IMR-90 (cell line): ENCODE results near the gene OXNAD1. TPM values are rescaled to one million over a fixed set of nuclear protein-coding genes. Genes with fewer than 3 reads are reported as not detected.

Experiments
- ATAC-seq: fragments of 200-7000 bp; cut with Tn5 transposase; 2 replicates; pipeline ENCODE4 v1.9.1; 2020; ENCODE audit warnings: low read depth, mild to moderate bottlenecking, moderate library complexity
- BruUV-seq: library from RNA; stranded (reverse); fragments of 400-500 nt; replicated peaks from 2 replicates; lab custom pipeline; 2021; lab: Mats Ljungman, UMichigan
- CTCF ChIA-PET: fragments of 300-600 bp; formaldehyde crosslinking; extraction: SDS; loops from one replicate; lab custom pipeline; 2021; ENCODE audit warnings: antibody characterized with exemption; lab: Yijun Ruan, JAX
- POLR2A ChIA-PET: fragments of 300-600 bp; sonication (Branson Sonifier 250); formaldehyde crosslinking; loops from one replicate; lab custom pipeline; 2022; ENCODE audit warnings: antibody characterized with exemption; ENCODE audit not compliant: unreplicated experiment; lab: Charles Lee
- DNase-seq: peaks from one replicate; pipeline ENCODE4 v3.0.0; 2013
- H2AFZ ChIP-seq: replicated peaks from 2 replicates; pipeline ENCODE3; 2013; ENCODE audit warnings: low read length, mild to moderate bottlenecking; ENCODE audit not compliant: poor library complexity
- H2AK5ac ChIP-seq: 2 replicates; pipeline ENCODE4 v1.6.1; 2013; ENCODE audit warnings: low read depth, low read length, inconsistent platforms
- H2AK9ac ChIP-seq: replicated peaks from 2 replicates; pipeline ENCODE3; 2013; ENCODE audit warnings: mild to moderate bottlenecking, low read depth, low read length, moderate library complexity; ENCODE audit not compliant: poor library complexity
- H2BK120ac ChIP-seq: 2 replicates; pipeline ENCODE4 v1.6.1; 2013; ENCODE audit warnings: low read depth, low read length, inconsistent platforms
- H2BK15ac ChIP-seq: 3 replicates; pipeline ENCODE4 v1.6.1; 2013; ENCODE audit warnings: low read depth, low read length, inconsistent platforms
- H2BK20ac ChIP-seq: 2 replicates; pipeline ENCODE4 v1.6.1; 2013; ENCODE audit warnings: low read depth, mild to moderate bottlenecking, inconsistent platforms, low read length, moderate library complexity
- H2BK5ac ChIP-seq: 2 replicates; pipeline ENCODE4 v1.6.1; 2013; ENCODE audit warnings: mild to moderate bottlenecking, low read depth, low read length, inconsistent platforms; ENCODE audit not compliant: poor library complexity, severe bottlenecking
- H3K14ac ChIP-seq: replicated peaks from 2 replicates; pipeline ENCODE4 v1.6.1; 2013; ENCODE audit warnings: low read depth, low read length, inconsistent platforms
- H3K18ac ChIP-seq: 2 replicates; pipeline ENCODE4 v1.6.1; 2013; ENCODE audit warnings: low read depth, low read length, control low read depth
- H3K23ac ChIP-seq: 2 replicates; pipeline ENCODE4 v1.6.1; 2013; ENCODE audit warnings: low read depth, low read length, inconsistent platforms
- H3K27ac ChIP-seq: 2 replicates; pipeline ENCODE4 v1.5.1; 2013; ENCODE audit warnings: mild to moderate bottlenecking, control low read depth, low read length; ENCODE audit not compliant: insufficient read depth
- H3K27me3 ChIP-seq: 2 replicates; pipeline ENCODE4 v1.6.1; 2013; ENCODE audit warnings: low read length; ENCODE audit not compliant: control insufficient read depth, insufficient read depth
- H3K36me3 ChIP-seq: 2 replicates; pipeline ENCODE4 v1.6.1; 2013; ENCODE audit warnings: low read length, mixed read lengths; ENCODE audit not compliant: control insufficient read depth, insufficient read depth
- H3K4ac ChIP-seq: 2 replicates; pipeline ENCODE4 v1.6.1; 2013; ENCODE audit warnings: low read depth, low read length, inconsistent platforms
- H3K4me1 ChIP-seq: 2 replicates; pipeline ENCODE4 v1.6.1; 2013; ENCODE audit warnings: low read length, mixed read lengths; ENCODE audit not compliant: control insufficient read depth, insufficient read depth
- H3K4me2 ChIP-seq: 2 replicates; pipeline ENCODE4 v1.6.1; 2013; ENCODE audit warnings: low read depth, mild to moderate bottlenecking, control low read depth, low read length, moderate library complexity
- H3K4me3 ChIP-seq: 2 replicates; pipeline ENCODE4 v1.5.1; 2013; ENCODE audit warnings: low read depth, mild to moderate bottlenecking, control low read depth, low read length, moderate library complexity; ENCODE audit not compliant: insufficient read depth
- H3K56ac ChIP-seq: 2 replicates; pipeline ENCODE4 v1.6.1; 2013; ENCODE audit warnings: low read length, inconsistent platforms; ENCODE audit not compliant: insufficient read depth; ENCODE audit errors: extremely low read depth
- H3K79me1 ChIP-seq, 2 experiments: 2 replicates each; pipeline ENCODE4 v1.6.1; 2013; ENCODE audit warnings: low read length in 2 of 2, inconsistent platforms in 1 of 2, low read depth in 1 of 2
- H3K9ac ChIP-seq: 2 replicates; pipeline ENCODE4 v1.6.1; 2013; ENCODE audit warnings: low read depth, low read length, control low read depth
- H3K9me1 ChIP-seq: 2 replicates; pipeline ENCODE4 v1.6.1; 2013; ENCODE audit warnings: low read length, inconsistent platforms; ENCODE audit not compliant: insufficient read depth
- H3K9me3 ChIP-seq: 2 replicates; pipeline ENCODE4 v1.6.1; 2013; ENCODE audit warnings: low read length; ENCODE audit not compliant: control insufficient read depth, insufficient read depth
- H4K20me1 ChIP-seq: 2 replicates; pipeline ENCODE4 v1.6.1; 2013; ENCODE audit warnings: low read length, inconsistent platforms; ENCODE audit not compliant: insufficient read depth
- H4K5ac ChIP-seq: 2 replicates; pipeline ENCODE4 v1.6.1; 2013; ENCODE audit warnings: mild to moderate bottlenecking, low read depth, low read length, control low read depth
- H4K8ac ChIP-seq, 2 experiments: 2 replicates each; pipeline ENCODE4 v1.6.1; 2013; ENCODE audit warnings: low read depth in 2 of 2, low read length in 2 of 2, control low read depth in 1 of 2, inconsistent platforms in 1 of 2
- H4K91ac ChIP-seq: 2 replicates; pipeline ENCODE4 v1.6.1; 2013; ENCODE audit warnings: low read depth, low read length, inconsistent platforms; ENCODE audit not compliant: insufficient read depth
- BHLHE40 ChIP-seq: fragments of 150-350 bp; IDR thresholded peaks from 2 replicates; pipeline ENCODE4 v1.6.1; 2016; ENCODE audit warnings: mild to moderate bottlenecking, low read depth, low read length
- CEBPB ChIP-seq: IDR thresholded peaks from 2 replicates; pipeline ENCODE4 v1.6.1; 2012; ENCODE audit warnings: low read depth, low read length, improper control_type of control experiment
- CHD1 ChIP-seq: IDR thresholded peaks from 2 replicates; pipeline ENCODE4 v1.6.1; 2012; ENCODE audit warnings: low read depth, low read length, improper control_type of control experiment
- CTCF ChIP-seq: conservative IDR thresholded peaks from 2 replicates; pipeline ENCODE4 v1.5.1; 2012; ENCODE audit warnings: mild to moderate bottlenecking, low read depth, low read length, improper control_type of control experiment
- ELK1 ChIP-seq: fragments of 150-350 bp; IDR thresholded peaks from 2 replicates; pipeline ENCODE4 v1.6.1; 2016; ENCODE audit warnings: low read depth, mild to moderate bottlenecking, low read length, moderate library complexity, borderline replicate concordance
- FOS ChIP-seq: fragments of 150-350 bp; IDR thresholded peaks from 2 replicates; pipeline ENCODE4 v1.6.1; 2016; ENCODE audit warnings: low read depth, low read length
- MAFK ChIP-seq: IDR thresholded peaks from 2 replicates; pipeline ENCODE4 v1.6.1; 2012; ENCODE audit warnings: low read depth, low read length, improper control_type of control experiment
- MAZ ChIP-seq: IDR thresholded peaks from 2 replicates; pipeline ENCODE4 v1.6.1; 2012; ENCODE audit warnings: low read depth, mild to moderate bottlenecking, low read length, improper control_type of control experiment, moderate library complexity, borderline replicate concordance
- MXI1 ChIP-seq: IDR thresholded peaks from 2 replicates; pipeline ENCODE4 v1.6.1; 2012; ENCODE audit warnings: low read depth, mild to moderate bottlenecking, low read length, moderate library complexity, borderline replicate concordance
- NFE2L2 ChIP-seq: fragments of 150-350 bp; IDR thresholded peaks from 2 replicates; pipeline ENCODE4 v1.6.1; 2016; ENCODE audit warnings: low read depth, mild to moderate bottlenecking, low read length
- POLR2A ChIP-seq: IDR thresholded peaks from 2 replicates; pipeline ENCODE4 v1.6.1; 2012; ENCODE audit warnings: mild to moderate bottlenecking, low read depth, low read length
- RAD21 ChIP-seq: IDR thresholded peaks from 2 replicates; pipeline ENCODE4 v1.6.1; 2012; ENCODE audit warnings: low read length, improper control_type of control experiment
- SMC3 ChIP-seq: fragments of 150-350 bp; IDR thresholded peaks from 2 replicates; pipeline ENCODE4 v1.6.1; 2016; ENCODE audit warnings: low read depth, mild to moderate bottlenecking, antibody characterized with exemption, low read length, moderate library complexity
- USF2 ChIP-seq: fragments of 150-350 bp; IDR thresholded peaks from 2 replicates; pipeline ENCODE4 v1.6.1; 2017; ENCODE audit warnings: mild to moderate bottlenecking, antibody characterized with exemption, low read length, low read depth
- WGBS, 2 experiments: methylation state at CpG; one replicate each; pipeline versions ENCODE4 v1.1.5 to v1.1.7; 2013; ENCODE audit warnings: missing lambda C conversion rate in 2 of 2; ENCODE audit not compliant: insufficient read length in 1 of 2; ENCODE audit errors: extremely low coverage in 2 of 2; 5-methylcytosine and 5-hydroxymethylcytosine counted together
- dilution Hi-C: fragments of 300-500 bp; cut with HindIII; formaldehyde crosslinking; loops from one replicate; pipeline ENCODE4 v1.14.3; 2018; ENCODE audit warnings: low sequenced_read_pairs; ENCODE audit not compliant: unreplicated experiment
- in situ Hi-C: fragments of 300-500 bp; cut with MboI; formaldehyde crosslinking; loops from 3 replicates; pipeline ENCODE4 v1.14.3; 2019; ENCODE audit warnings: low sequenced_read_pairs, inconsistent platforms, mixed read lengths
- intact Hi-C: fragments of 100-400 bp; cut with micrococcal nuclease; formaldehyde crosslinking; loops from 2 replicates; pipeline ENCODE4 v1.10.0; 2022
- polyA plus RNA-seq, 3 experiments: library from polyadenylated mRNA; depleted of rRNA; stranded (reverse); fragments of >200 nt; gene quantifications; 2 replicates each; pipeline ENCODE4 v1.2.3, GENCODE V29; 2012; ENCODE audit warnings: low replicate concordance in 1 of 3
- total RNA-seq: library from RNA; depleted of rRNA; stranded (reverse); fragments of >200 nt; gene quantifications from 2 replicates; pipeline ENCODE4 v1.2.3, GENCODE V29; 2012

Gene OXNAD1
- total and polyA plus RNA-seq, 2 of the 4 experiments (the other 2 are of a cell fraction), result 6.2 to 11.3 TPM

DNA sequence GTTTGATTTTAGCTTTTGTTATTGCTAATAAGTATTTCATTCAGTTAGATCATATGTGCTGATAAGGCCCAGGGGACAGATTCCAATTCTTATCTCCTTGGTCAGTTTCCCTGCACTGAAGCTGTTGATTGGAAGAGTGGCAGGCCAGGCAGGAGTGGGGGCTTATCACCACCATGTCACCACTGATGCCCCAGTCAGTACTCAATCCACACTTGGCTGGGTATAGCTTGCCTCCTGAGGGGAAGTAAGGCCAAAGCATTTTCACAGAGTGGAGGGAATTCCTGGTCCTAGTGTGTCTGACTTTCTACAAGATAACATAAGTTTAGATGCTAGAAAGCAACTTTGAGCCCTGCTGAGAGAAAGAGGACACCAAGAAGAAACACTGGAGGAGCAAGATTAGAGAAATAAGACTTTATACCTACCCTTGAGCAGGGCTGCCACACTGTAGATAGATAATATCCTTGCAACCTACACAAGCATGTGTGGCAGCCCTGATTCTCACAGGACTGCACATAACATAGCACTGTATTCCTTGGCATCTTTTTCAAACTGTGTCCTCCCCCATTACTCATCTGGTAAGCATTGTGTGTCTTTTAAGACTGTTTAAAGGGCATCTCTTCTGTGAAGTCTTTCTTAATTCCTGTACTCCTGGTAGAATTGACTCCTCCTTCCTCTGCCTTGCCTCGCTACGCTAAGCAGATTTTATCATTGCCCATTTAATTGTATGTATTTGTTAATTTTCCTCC, 24.3 kb downstream of the OXNAD1 start:
- in situ Hi-C loops, result loop anchor here (5.0 to 25.0 kb wide), 4 partner anchors 263 to 948 kb away; partner anchors contain the start of gene PLCL2
- Histone ChIP-seq H3K27me3 (no peaks in the 10 kb centered on the region), H2AK5ac (0 out of 2 replicates have a peak overlapping the region, but pooled peaks have one; percentile 13), H4K8ac (no peak overlapping the region), H2BK20ac (no peak overlapping the region), H3K4me3 (no peak overlapping the region), H2AFZ (no peak overlapping the region), H3K4me2 (no peak overlapping the region), H3K18ac (no peak overlapping the region), H3K9me1 (no peaks in the 10 kb centered on the region), H3K9ac (no peak overlapping the region), H3K56ac (no peak overlapping the region), H3K9me3 (no peaks in the 10 kb centered on the region), H4K91ac (no peak overlapping the region), H3K4me1 (0 out of 2 replicates have a peak, but pooled peaks cover 2% of the 10 kb centered on the region), H3K23ac (no peak overlapping the region), H3K36me3 (no peaks in the 10 kb centered on the region; the same call in 1 of the 2 replicates), H3K14ac (no peak overlapping the region), H3K4ac (peak overlapping the region; percentile 24; the same call in 1 of the 2 replicates), H2BK5ac (no peak overlapping the region), H2BK15ac (no peak overlapping the region; the same call in 2 of the 3 replicates), H2BK120ac (no peak overlapping the region), H4K5ac (no peak overlapping the region), H4K20me1 (no peaks in the 10 kb centered on the region), H3K27ac (no peak overlapping the region), H2AK9ac (no peak overlapping the region), H3K79me1 (no peaks in the 10 kb centered on the region)
- ChIA-PET CTCF (interaction anchor here (0.9 to 1.5 kb wide), 6 partner anchors 15 to 267 kb away, joined by 3 to 5 read pairs (median 4); no protein-coding TSS in a partner anchor), POLR2A (no interaction called here)
- DNase-seq (peak; percentile 40), ATAC-seq (peak; percentile 76)
- no CpG with 5 or more reads among the region's 2 CpGs for WGBS, 2 experiments
- no TSS peak for BruUV-seq
- intact Hi-C loops, result no loop called here
- dilution Hi-C loops, result loop anchor here (25.0 kb wide), 1 partner anchor 248 kb away; no protein-coding TSS in a partner anchor
- TF ChIP-seq RAD21 (no peak), MAFK (no peak), MAZ (no peak), NFE2L2 (no peak), FOS (no peak), USF2 (no peak), CEBPB (no peak), MXI1 (no peak), ELK1 (no peak), SMC3 (no peak), POLR2A (no peak), BHLHE40 (no peak), CHD1 (no peak), CTCF (no peak)
